SK-N-SH (cell line): ENCODE data around the gene GRAMD1B. TPM values are rescaled to one million over a fixed set of nuclear protein-coding genes. Genes with fewer than 3 reads are reported as not detected.
A peak's percentile ranks its signal among the peaks of the same experiment; 100 is the strongest.

Source experiments
- CTCF ChIA-PET: fragments of 300-600, 350-600 bp; formaldehyde crosslinking; extraction: SDS; loops from one replicate; lab custom pipeline; 2021; lab: Yijun Ruan, JAX
- POLR2A ChIA-PET: fragments of 350-600 bp; sonication (Branson Sonifier 250); formaldehyde crosslinking; extraction: SDS; loops from one replicate; lab custom pipeline; 2020; ENCODE audit warnings: antibody characterized with exemption, inconsistent platforms; lab: Yijun Ruan, JAX
- DNase-seq: peaks from one replicate; pipeline ENCODE4 v3.0.0; 2012
- H2AFZ ChIP-seq: fragments of 200-600 bp; sonication (generic); 2 replicates; pipeline ENCODE4 v1.8.1; 2016; ENCODE audit warnings: antibody characterized with exemption, mild to moderate bottlenecking, low read depth
- H3F3A ChIP-seq: fragments of 200-600 bp; sonication (generic); replicated peaks from 2 replicates; pipeline ENCODE3; 2016; ENCODE audit warnings: antibody characterized with exemption, mild to moderate bottlenecking; ENCODE audit not compliant: insufficient read depth
- H3K27ac ChIP-seq, 2 experiments: fragments of 200-500 bp in 1 of 2; fragments of 200-600 bp in 1 of 2; sonication (Bioruptor generic) in 1 of 2; sonication (generic), shearing (Covaris generic) in 1 of 2; 2 replicates each; pipeline versions ENCODE4 v1.5.1 to v1.6.1; 2014 to 2016; ENCODE audit warnings: low read depth in 2 of 2, inconsistent platforms in 1 of 2, low read length in 1 of 2, mild to moderate bottlenecking in 1 of 2, mixed read lengths in 1 of 2
- H3K27me3 ChIP-seq: fragments of 200-600 bp; sonication (generic), shearing (Covaris generic); 2 replicates; pipeline ENCODE4 v1.6.1; 2016; ENCODE audit warnings: mixed run types; ENCODE audit not compliant: insufficient read depth
- H3K36me3 ChIP-seq, 2 experiments: fragments of 200-500 bp in 1 of 2; fragments of 200-600 bp in 1 of 2; sonication (Bioruptor generic) in 1 of 2; sonication (generic) in 1 of 2; replicated peaks in 1 of 2; 2 replicates each; pipeline versions ENCODE3 to v1.5.1; 2014 to 2016; ENCODE audit warnings: low read length in 1 of 2, mild to moderate bottlenecking in 1 of 2; ENCODE audit not compliant: insufficient read depth in 2 of 2, control insufficient read depth in 1 of 2
- H3K4me1 ChIP-seq, 2 experiments: fragments of 200-500 bp in 1 of 2; fragments of 200-600 bp in 1 of 2; sonication (Bioruptor generic) in 1 of 2; sonication (generic), shearing (Covaris generic) in 1 of 2; 2 replicates each; pipeline versions ENCODE4 v1.5.1 to v1.6.1; 2014 to 2016; ENCODE audit warnings: low read depth in 1 of 2, low read length in 1 of 2, mixed run types in 1 of 2; ENCODE audit not compliant: insufficient read depth in 2 of 2, control insufficient read depth in 1 of 2
- H3K4me2 ChIP-seq: fragments of 200-600 bp; sonication (generic), shearing (Covaris generic); 2 replicates; pipeline ENCODE4 v1.6.1; 2017; ENCODE audit warnings: mixed run types
- H3K4me3 ChIP-seq, 2 experiments: fragments of 200-500 bp in 1 of 2; fragments of 200-600 bp in 1 of 2; sonication (Bioruptor generic) in 1 of 2; sonication (generic), shearing (Covaris generic) in 1 of 2; 2 replicates each; pipeline versions ENCODE4 v1.5.1 to v1.8.1; 2014 to 2016; ENCODE audit warnings: low read depth in 2 of 2, inconsistent platforms in 1 of 2, low read length in 1 of 2, mild to moderate bottlenecking in 1 of 2, mixed read lengths in 1 of 2, moderate library complexity in 1 of 2
- H3K79me2 ChIP-seq: fragments of 200-600 bp; sonication (generic); 2 replicates; pipeline ENCODE4 v1.8.1; 2017; ENCODE audit warnings: mild to moderate bottlenecking; ENCODE audit not compliant: insufficient read depth
- H3K9ac ChIP-seq: fragments of 200-600 bp; sonication (generic); 2 replicates; pipeline ENCODE4 v1.6.1; 2017; ENCODE audit warnings: mixed run types
- H3K9me2 ChIP-seq: fragments of 200-600 bp; sonication (generic); 2 replicates; pipeline ENCODE4 v1.6.1; 2017; ENCODE audit warnings: mixed run types
- H3K9me3 ChIP-seq: fragments of 200-600 bp; sonication (generic); 2 replicates; pipeline ENCODE4 v1.6.1; 2017; ENCODE audit warnings: mixed run types, mild to moderate bottlenecking, moderate library complexity
- H4K20me1 ChIP-seq: fragments of 200-600 bp; sonication (generic); 2 replicates; pipeline ENCODE4 v1.6.1; 2017; ENCODE audit warnings: mild to moderate bottlenecking, mixed run types; ENCODE audit not compliant: insufficient read depth
- CHD2 ChIP-seq: fragments of 150-350 bp; IDR thresholded peaks from 2 replicates; pipeline ENCODE4 v1.6.1; 2018; ENCODE audit warnings: low read length; ENCODE audit not compliant: partially characterized antibody
- CTCF ChIP-seq: fragments of 200-600 bp; sonication (generic); IDR thresholded peaks from 2 replicates; pipeline ENCODE4 v1.6.1; 2017; ENCODE audit warnings: antibody characterized with exemption, mild to moderate bottlenecking, moderate library complexity
- ELF1 ChIP-seq: IDR thresholded peaks from 2 replicates; pipeline ENCODE4 v1.4.0; 2012
- EP300 ChIP-seq, 2 experiments: IDR thresholded peaks; 2 replicates each; pipeline versions ENCODE4 v1.4.0 to v1.6.1; 2012; ENCODE audit warnings: borderline replicate concordance in 1 of 2, low read depth in 1 of 2, low read length in 1 of 2
- EZH2phosphoT487 ChIP-seq: fragments of 200-600 bp; sonication (generic); IDR thresholded peaks from 2 replicates; pipeline ENCODE4 v1.6.1; 2017; ENCODE audit warnings: low read depth, mixed run types, mild to moderate bottlenecking, antibody characterized with exemption, moderate library complexity, borderline replicate concordance
- FOXJ3 ChIP-seq: sonication (generic); formaldehyde crosslinking; IDR thresholded peaks from 2 replicates; pipeline ENCODE4 v1.5.1; 2020; ENCODE audit warnings: mild to moderate bottlenecking, missing genetic modification reagents
- FOXM1 ChIP-seq: IDR thresholded peaks from 2 replicates; pipeline ENCODE4 v1.4.0; 2012; ENCODE audit warnings: low read depth, mild to moderate bottlenecking
- GABPA ChIP-seq: IDR thresholded peaks from 2 replicates; pipeline ENCODE4 v1.4.0; 2012; ENCODE audit warnings: low read depth, mild to moderate bottlenecking
- IRF3 ChIP-seq: fragments of 150-350 bp; IDR thresholded peaks from 2 replicates; pipeline ENCODE4 v1.6.1; 2016; ENCODE audit warnings: mild to moderate bottlenecking, low read depth, low read length
- JUND ChIP-seq: IDR thresholded peaks from 2 replicates; pipeline ENCODE4 v1.4.0; 2012
- NFIC ChIP-seq: IDR thresholded peaks from 2 replicates; pipeline ENCODE4 v1.4.0; 2012; ENCODE audit warnings: borderline replicate concordance
- NRF1 ChIP-seq: IDR thresholded peaks from 2 replicates; pipeline ENCODE4 v1.6.1; 2012; ENCODE audit warnings: low read depth, mild to moderate bottlenecking, low read length
- RAD21 ChIP-seq: IDR thresholded peaks from 2 replicates; pipeline ENCODE4 v1.6.1; 2012; ENCODE audit warnings: mild to moderate bottlenecking, low read length
- RXRA ChIP-seq: IDR thresholded peaks from 2 replicates; pipeline ENCODE4 v1.4.0; 2012; ENCODE audit warnings: low read depth, mild to moderate bottlenecking, borderline replicate concordance
- SIN3A ChIP-seq: IDR thresholded peaks from 2 replicates; pipeline ENCODE4 v1.6.1; 2012; ENCODE audit warnings: low read depth, mild to moderate bottlenecking, low read length, moderate library complexity, borderline replicate concordance
- SMC3 ChIP-seq: IDR thresholded peaks from 2 replicates; pipeline ENCODE4 v1.6.1; 2012; ENCODE audit warnings: low read depth, low read length, improper control_type of control experiment
- TCF12 ChIP-seq: IDR thresholded peaks from 2 replicates; pipeline ENCODE4 v1.4.0; 2012
- ZBTB33 ChIP-seq: IDR thresholded peaks from 2 replicates; pipeline ENCODE4 v1.4.0; 2012; ENCODE audit warnings: low read depth, borderline replicate concordance
- WGBS: methylation state at CpG from one replicate; pipeline ENCODE4 v1.1.6; 2017; ENCODE audit warnings: low lambda C conversion rate; 5-methylcytosine and 5-hydroxymethylcytosine counted together
- polyA plus RNA-seq, 3 experiments: library from polyadenylated mRNA; depleted of rRNA; stranded (reverse); fragments of >200 nt; gene quantifications; 2 replicates each; pipeline ENCODE4 v1.2.3, GENCODE V29; 2012

Gene GRAMD1B
- polyA plus RNA-seq, 1 of the 3 experiments (the other 2 are of a cell fraction): 14.5 TPM

DNA sequence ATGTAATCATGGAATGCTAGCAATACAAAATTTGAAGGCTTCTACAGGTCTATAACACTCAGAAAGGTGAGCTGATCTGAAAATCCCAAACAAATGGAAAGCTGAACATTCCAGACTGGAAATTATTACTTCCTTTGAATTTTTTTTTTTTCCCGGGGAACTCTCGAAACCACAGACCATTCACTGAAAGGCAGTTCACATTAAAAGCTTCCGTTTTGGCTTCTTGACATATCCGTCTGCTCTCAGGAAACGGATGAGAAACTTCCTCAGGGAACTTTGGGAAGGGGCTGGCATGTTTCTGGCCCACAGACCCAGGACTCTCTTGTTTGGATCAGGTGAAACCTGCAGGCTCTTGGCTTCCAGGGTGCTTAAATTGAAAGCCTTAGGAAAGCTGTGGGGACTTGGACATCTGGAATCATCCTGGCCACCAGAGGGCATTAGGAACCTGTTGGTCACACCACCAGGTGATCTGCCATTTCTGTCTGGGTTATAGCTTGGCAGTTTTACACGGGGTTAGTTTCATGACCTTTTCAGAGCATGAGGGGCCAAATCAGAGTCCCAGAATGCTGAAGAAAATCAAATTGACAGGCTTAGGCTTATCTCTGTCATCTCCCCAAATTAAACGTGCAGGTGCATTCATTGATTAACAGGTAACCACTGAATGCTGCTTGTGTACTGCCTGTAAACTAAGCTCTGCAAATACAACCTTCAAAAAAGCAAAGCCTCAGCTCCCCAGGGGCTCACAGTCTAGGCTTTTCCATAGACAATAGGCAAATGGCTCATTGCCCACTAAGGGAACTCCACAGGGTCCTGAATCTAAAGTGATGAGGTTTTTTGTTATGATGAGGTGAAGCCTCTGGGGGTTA, 22.7 kb upstream of the GRAMD1B start:
- Histone ChIP-seq H3K36me3 (no peaks in the 10 kb centered on the region), H3K79me2 (no peaks in the 10 kb centered on the region), H4K20me1 (no peaks in the 10 kb centered on the region), H3K9me2 (no peaks in the 10 kb centered on the region), H3K4me1 (peaks cover 0 to 11% of the 10 kb centered on the region in 2 experiments; a peak in 2 of 4 replicates), H3K4me3 (no peak overlapping the region), H3K27ac (no peak overlapping the region)
- 51% methylated on average over 6 of the region's 7 CpGs for WGBS
- peak; percentile 57 for DNase-seq
- peak; percentile 95 for TF ChIP-seq SMC3
- TF ChIP-seq RXRA: no peak
- peak; percentile 41; the same call in 1 of the 2 replicates for TF ChIP-seq TCF12
- no peak for TF ChIP-seq FOXJ3 (CRISPR knock-in tag)
- peak; percentile 81 for TF ChIP-seq CTCF
- no peak for TF ChIP-seq NFIC
- no peak for TF ChIP-seq ZBTB33
- TF ChIP-seq EP300 (IDR thresholded peaks at IDR 0.05; ENCODE audit: borderline replicate concordance in 1 of 2, low read depth in 1 of 2, low read length in 1 of 2): no peak
- TF ChIP-seq RAD21: peak; percentile 87
- no peak for TF ChIP-seq NRF1
- TF ChIP-seq, all 33 proteins: peak for 4
- H2AFZ ChIP-seq: no peak overlapping the region
- H3F3A ChIP-seq: no peaks in the 10 kb centered on the region
- ChIA-PET CTCF (interaction anchor here (0.5 to 6.8 kb wide), 57 partner anchors 10 to 384 kb away, joined by 3 to 198 read pairs (median 5); no protein-coding TSS in a partner anchor), POLR2A (no interaction called here)
- H3K4me2 ChIP-seq: no peak overlapping the region
- H3K9ac ChIP-seq: no peak overlapping the region
- no peaks in the 10 kb centered on the region for H3K27me3 ChIP-seq
- H3K9me3 ChIP-seq: no peaks in the 10 kb centered on the region

DNA sequence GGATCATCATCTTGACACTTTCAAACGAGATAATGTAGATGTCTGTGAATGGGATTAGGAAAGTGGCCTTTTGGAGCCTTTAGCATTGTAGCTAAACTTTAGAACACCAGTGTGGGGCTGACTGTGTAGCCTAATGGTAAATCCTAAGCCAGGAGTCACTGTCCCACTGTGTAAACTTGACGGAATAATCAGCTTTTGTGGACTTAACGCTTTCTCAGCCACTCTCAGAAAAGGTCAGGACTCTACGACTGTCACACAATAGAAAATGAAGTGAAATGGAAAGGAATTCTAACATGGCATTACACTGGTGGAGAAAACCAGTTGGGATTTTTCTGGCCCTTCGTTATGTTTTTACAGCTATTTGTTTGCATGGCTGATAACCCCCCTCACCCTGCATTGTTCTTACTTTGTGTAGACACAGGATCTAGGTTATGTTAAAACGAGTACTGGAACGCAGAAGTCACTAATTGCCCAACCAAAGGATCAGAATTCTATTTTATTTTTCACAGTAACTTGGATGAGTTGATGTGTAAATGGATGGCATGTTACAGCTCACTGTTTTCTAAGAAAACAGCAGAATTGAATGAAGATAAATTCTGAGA, 22.0 kb upstream of the GRAMD1B start:
- H3K36me3 ChIP-seq: no peaks in the 10 kb centered on the region
- H3K27ac ChIP-seq: no peak overlapping the region
- H3K9me2 ChIP-seq: no peaks in the 10 kb centered on the region
- H3K4me1 ChIP-seq: peaks cover 0 to 11% of the 10 kb centered on the region in 2 experiments; a peak in 2 of 4 replicates
- CTCF ChIA-PET: interaction anchor here (0.5 to 6.8 kb wide), 55 partner anchors 9 to 385 kb away, joined by 3 to 198 read pairs (median 5); no protein-coding TSS in a partner anchor
- H3K27me3 ChIP-seq: no peaks in the 10 kb centered on the region
- H3K79me2 ChIP-seq: no peaks in the 10 kb centered on the region
- no peaks in the 10 kb centered on the region for H4K20me1 ChIP-seq
- H3K4me2 ChIP-seq: no peak overlapping the region
- H3F3A ChIP-seq: no peaks in the 10 kb centered on the region
- no peak overlapping the region for H3K4me3 ChIP-seq
- no peaks in the 10 kb centered on the region for H3K9me3 ChIP-seq
- 65% methylated on average over 7 of the region's 7 CpGs for WGBS
- H3K9ac ChIP-seq: no peak overlapping the region
- H2AFZ ChIP-seq: no peak overlapping the region
- no peak for DNase-seq
- POLR2A ChIA-PET: no interaction called here
- TF ChIP-seq JUND: no peak
- TF ChIP-seq NRF1: no peak
- TF ChIP-seq CHD2: no peak
- TF ChIP-seq FOXM1: no peak
- no peak for TF ChIP-seq IRF3
- no peak for TF ChIP-seq RAD21
- no peak for TF ChIP-seq EP300 (IDR thresholded peaks at IDR 0.05; ENCODE audit: borderline replicate concordance in 1 of 2, low read depth in 1 of 2, low read length in 1 of 2)
- TF ChIP-seq CTCF: no peak
- TF ChIP-seq GABPA: no peak
- TF ChIP-seq SIN3A: no peak
- TF ChIP-seq ELF1: no peak
- no peak for TF ChIP-seq EZH2phosphoT487
